ENCODE results near the gene RAI1.

RAI1 gene

GRCh38 chr17:17699491-17699890, 18.2 kb downstream of the RAI1 start:
- no peak for ATAC-seq

GRCh38 chr17:17700251-17700969, 19.2 kb downstream of the RAI1 start:
- ATAC-seq: no peak

- ATAC-seq: no peak
Measured at GRCh38 chr17:17701112-17701511, 19.9 kb downstream of the RAI1 start.

GRCh38 chr17:17701658-17702057, 20.4 kb downstream of the RAI1 start:
- no peak for ATAC-seq

DNA sequence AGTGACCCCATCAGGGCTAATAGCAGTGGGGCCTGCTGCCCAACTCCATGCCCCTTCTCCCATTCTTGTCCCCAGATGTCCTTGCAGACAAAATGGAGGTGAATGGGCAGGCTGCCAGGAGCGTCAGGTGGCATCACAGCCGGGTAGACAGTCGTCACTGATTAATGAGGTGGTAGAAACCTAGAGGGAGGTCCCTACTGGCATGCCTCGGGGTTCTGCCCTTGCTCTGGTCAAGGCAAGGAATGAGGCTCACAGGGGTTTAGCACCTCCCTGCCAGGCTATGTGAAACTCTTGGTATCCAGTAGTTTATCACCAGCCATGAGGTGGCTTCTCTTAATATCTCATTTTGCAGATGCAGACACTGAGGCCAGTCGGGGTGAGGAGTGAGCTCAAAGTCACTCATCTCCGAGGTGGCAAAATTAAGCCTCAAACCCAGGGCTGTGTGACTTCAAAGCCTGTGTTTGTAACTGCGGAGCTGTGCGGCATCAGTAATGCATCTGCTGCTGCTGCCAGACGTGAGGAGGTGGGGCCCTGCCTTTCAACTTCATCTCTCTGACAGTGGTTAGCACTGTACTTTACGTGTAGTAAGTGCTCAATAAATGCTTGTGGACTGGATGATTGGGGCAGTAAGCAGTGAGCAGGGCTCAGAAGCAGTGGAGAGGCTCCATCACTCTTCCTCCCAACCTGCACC, 21.3 kb downstream of the RAI1 start:
- no peak for ATAC-seq

GRCh38 chr17:17703140-17703919, 22.1 kb downstream of the RAI1 start:
- no peak for ATAC-seq

GRCh38 chr17:17704931-17705330, 23.7 kb downstream of the RAI1 start:
- ATAC-seq: no peak

- ATAC-seq: no peak
Measured at GRCh38 chr17:17706140-17707060, 25.1 kb downstream of the RAI1 start.

- ATAC-seq: no peak
Measured at GRCh38 chr17:17708295-17708694, 27.0 kb downstream of the RAI1 start.

GRCh38 chr17:17708816-17709215, 27.6 kb downstream of the RAI1 start:
- no peak for ATAC-seq

- no peak for ATAC-seq
Measured at GRCh38 chr17:17709815-17710321, 28.6 kb downstream of the RAI1 start.

- no peak for ATAC-seq
Measured at GRCh38 chr17:17710355-17710727, 29.1 kb downstream of the RAI1 start.

- ATAC-seq: no peak
Measured at GRCh38 chr17:17710728-17711541, 29.7 kb downstream of the RAI1 start.

DNA sequence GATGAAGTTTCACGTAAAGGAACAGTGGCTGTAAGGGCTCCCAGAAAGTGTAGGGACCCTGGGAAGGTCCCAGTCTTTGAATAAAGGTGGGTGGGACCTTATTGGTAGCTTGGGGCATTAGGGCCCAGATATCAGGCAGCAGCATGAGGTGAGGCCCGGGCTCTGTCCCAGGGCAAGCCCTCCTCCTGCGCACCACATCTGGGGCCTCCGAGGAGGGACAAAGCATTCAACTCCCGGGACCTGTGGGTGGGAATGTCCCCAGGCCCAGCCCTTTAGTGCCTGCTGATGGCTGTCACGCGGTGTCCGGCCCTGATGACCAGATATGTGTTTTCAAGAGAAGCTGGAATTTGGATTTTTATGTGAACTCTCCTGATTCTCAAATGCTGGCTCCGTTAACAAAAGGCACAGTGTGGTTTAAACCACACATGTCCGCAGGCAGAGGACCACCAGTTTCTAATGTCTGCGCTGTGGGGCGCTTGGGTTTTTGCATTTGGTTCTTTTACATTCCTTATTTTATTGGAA, 30.4 kb downstream of the RAI1 start:
- ATAC-seq: no peak

GRCh38 chr17:17712268-17712924, 31.1 kb downstream of the RAI1 start:
- peak; percentile 41 to 54 for ATAC-seq

DNA sequence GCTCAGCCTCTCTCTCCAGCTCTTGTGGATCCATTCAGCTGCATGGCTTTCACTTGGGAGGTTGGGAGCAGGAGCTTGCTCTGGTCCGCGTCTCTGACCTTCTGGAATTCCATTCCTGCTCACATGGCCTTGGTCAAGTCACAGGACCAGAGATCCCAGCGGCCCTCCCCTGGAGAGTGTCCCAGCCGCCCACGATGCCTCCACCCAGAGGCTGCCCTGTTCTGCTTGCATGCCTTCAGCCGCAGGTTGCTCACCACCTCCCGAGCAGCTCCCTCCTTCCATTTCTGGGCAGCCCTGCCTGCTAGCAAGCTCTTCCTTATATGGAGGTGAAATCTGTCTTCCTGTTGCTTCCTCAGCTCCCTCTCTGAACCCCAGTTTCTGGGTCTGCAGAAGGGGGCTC, 32.6 kb downstream of the RAI1 start:
- no peak for ATAC-seq

GRCh38 chr17:17714261-17714866, 33.1 kb downstream of the RAI1 start:
- no peak for ATAC-seq

DNA sequence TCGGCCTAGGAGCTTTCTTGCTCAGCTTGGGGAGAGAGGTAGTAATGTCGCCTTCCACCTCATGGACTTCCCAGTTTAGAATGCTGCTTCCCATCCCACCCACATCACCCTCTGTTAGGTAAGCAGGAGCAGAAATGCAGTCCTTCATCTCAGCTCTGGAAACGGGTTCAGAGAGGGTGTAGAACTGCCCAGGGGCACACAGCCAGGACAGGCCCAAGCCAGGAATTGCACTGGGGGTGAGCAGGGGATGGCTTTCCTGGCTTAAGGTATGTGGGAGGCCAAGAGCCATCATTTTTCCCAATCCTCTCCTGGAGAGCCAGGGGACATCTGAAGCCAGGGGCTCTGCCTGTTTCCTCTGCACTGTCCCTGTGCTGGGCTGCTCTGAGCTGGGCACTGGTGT, 33.6 kb downstream of the RAI1 start:
- no peak for ATAC-seq

DNA sequence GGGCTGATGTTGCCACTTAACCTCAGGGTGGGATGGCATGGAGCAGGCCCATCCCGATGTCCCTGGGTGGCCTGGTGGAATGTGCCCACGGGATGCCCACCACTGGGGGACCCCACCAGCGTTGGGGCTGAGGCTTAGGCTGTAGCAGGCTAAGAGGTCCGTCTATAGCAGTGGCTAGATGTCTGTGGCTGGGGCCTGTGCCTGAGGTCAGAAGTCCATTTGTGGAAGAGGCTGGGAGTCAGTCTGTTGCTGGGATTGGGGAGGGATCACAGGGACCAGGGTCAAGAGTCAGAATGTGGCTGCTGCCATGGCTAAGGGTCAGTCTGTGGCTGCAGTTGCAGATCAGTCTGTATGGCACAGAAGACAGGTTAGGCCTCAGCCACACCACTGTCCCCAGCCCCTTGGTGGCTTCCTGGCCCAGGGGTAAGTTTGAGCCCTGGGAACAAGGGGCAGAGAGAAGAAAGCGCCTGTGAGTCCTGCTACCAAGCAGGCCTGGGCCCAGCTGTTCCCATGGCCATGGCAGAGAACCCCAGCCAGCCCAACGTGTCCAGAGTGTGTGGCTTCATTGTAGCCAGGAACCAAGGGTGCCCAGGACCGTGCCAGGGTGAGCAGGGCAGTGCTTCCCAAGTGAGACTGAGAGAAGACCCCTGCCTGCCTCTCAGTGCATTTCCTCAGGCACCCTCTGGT, 35.7 kb downstream of the RAI1 start:
- no peak for ATAC-seq

DNA sequence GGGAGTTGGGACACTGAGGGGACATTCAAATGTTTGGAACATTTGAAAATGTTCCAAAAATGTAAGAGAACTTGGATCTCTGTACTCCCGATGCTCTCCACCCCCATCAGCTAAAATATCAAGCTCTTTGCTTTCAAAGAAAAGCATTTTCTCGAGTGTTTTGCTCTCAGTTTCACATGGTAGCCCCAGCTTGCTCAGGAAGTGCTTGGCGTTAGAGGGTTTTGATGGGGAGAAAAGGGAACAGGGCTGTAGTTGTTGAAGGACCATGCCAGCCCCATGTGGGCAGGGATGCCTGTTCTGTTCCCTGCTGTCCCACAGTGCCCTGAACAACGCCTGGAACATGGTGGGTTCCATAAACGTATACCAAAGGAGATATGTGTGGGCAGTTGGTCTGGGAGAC, 37.0 kb downstream of the RAI1 start:
- no peak for ATAC-seq

Data from activated CD4-positive, CD25-positive, alpha-beta regulatory T cell treated with anti-CD3 and anti-CD28 coated beads, Interleukin-2, amount 50 U/mL, for 24 hours (primary cell).